Sciatic nerve (tissue), 2 donors: ENCODE data around the gene DYNC1I1. TPM values are rescaled to one million over a fixed set of nuclear protein-coding genes. Genes with fewer than 3 reads are reported as not detected.

Source experiments
- ATAC-seq: fragments of 200-7000 bp; cut with Tn5 transposase; one replicate; pipeline ENCODE4 v1.9.1; 2020; ENCODE audit warnings: mild to moderate bottlenecking, moderate library complexity
- DNase-seq: peaks from one replicate; pipeline ENCODE4 v3.0.0-alpha.2; 2020; ENCODE audit warnings: low spot score
- intact Hi-C: fragments of 100-400 bp; cut with DNase I; formaldehyde crosslinking; loops from one replicate; pipeline ENCODE4 v1.14.2; 2022
- total RNA-seq: library from RNA; stranded (reverse); fragmentation: NEBNext Ultra II Directional; extraction: Animal tissue kit (Norgen Biotek cat#: 25700); gene quantifications from one replicate; pipeline ENCODE4 v1.2.1, GENCODE V29; 2021
- donor health status: DM: no; HTN: no; CAD: no.
- donor health status: DM: no; HTN: no; CAD: no.

DYNC1I1 gene
- total RNA-seq, 1 donor from 2014 or later = 4.3 TPM

DNA sequence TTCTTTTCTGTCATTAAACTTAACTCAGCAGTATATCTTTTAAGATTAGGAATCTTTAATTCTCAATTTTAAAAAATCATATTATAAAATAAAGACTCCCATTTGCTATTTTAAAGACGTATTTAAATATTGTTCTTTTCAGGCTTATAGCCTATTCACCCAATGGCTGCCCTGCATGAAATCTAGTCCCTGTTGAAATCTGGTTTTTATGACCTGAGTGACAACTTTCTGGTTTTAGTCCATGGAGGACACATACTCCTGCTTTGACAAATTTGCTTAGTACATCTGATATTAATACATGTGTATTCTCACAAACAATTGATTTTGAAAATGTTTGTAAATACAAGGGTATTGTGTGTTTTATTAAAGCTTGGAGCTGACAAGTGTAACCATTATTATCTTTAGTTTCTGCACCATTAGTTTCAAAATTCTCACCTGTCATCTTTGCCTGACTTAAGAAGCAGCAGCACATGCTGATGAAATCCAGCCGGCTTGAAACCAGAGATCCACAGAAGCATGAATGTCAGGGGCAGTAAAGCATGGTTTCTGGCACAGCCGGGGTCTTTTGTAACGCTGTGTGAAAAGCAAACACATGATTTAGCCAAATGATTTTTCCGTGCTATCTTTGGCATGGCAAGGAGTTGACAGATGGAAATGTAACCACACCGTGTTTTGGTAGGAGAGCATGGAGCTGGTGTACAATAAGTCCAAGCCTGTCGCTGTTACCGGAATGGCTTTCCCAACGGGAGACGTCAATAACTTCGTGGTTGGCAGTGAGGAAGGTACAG lies 262.8 kb downstream of the DYNC1I1 start:
- ATAC-seq (peak; percentile 42), DNase-seq (peak; percentile 53)
- intact Hi-C loops = no loop called here

DNA sequence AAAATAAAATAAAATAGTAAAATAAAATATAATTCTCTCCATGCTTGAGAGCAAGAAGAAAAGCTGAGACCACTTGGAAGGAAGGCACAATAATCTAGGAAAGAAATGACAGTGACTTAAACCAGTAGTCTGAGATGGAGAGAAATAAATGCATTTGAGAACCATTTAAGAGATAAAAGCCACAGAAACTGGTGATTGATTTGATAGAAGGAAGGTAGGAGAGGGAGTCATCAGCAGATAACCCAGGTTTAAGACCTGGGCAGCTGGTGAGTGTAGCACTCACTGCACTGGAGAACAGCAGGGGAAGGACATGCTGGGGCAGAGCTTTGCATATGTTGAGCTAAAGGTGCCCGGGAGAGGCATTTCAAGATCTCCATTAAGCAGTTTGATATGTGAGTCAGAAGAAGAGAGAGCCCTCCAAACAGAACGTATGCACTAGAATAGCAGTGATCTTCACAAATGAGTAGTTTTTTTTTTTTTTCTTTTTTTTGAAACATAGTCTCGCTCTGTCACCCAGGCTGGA lies 268.0 kb downstream of the DYNC1I1 start:
- intact Hi-C loops = no loop called here
- ATAC-seq (no peak), DNase-seq (no peak)

DNA sequence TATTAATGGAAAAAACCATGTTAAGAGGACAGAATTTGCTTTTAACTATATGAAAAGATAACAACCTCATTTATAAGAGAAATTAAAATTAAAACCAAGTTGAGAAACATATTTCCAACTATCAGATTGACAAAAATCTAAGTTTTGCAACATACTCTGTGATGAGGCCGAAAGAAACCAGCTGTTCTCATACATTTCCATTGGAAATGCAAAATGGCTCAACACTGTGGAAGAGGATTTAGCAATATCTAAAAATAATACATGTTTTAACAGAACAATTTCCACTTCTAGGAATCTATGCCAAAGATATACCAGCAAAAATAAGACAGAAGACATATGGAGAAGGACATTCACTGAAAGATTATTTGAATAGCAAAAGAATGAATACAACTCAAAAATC lies 268.8 kb downstream of the DYNC1I1 start:
- intact Hi-C loops = no loop called here
- DNase-seq = no peak
- no peak for ATAC-seq

DNA sequence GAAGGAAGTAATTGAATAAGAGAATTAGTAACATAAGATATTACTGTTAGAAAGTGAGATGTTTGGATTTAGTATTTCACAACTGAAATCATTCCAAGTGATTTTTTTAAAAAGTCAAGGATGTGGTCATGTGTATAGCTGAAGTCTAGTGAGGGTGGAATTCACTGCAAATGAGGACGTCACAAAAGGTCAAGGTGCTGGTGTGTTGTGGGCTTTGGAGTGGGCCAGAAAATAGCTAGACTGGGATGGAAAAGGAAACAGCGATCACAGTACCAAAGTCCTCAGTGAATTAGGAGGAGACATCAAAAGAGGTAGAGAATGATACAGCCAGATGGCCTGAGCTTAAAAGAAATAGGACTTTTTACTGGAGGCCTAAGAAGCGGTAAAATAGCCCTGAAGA lies 272.8 kb downstream of the DYNC1I1 start:
- DNase-seq = no peak
- intact Hi-C loops = no loop called here
- no peak for ATAC-seq

DNA sequence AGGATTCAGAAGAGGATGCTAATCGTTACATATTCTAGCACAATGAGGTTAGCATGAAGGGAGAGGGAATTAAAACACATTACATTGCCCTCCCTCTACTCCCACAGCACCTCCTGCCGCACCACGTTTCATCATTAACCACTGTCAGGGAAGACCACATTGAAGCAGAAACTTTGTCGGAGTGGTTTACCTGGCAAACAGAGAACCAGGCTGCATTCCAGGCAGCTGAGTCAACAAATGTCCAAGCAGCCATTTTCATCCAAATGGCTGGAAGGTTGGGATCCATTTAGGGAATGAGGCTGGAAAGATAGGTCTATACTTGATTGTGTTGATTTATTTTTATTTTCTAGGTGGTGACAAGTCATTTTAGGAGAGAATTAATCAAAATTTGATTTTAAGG lies 273.6 kb downstream of the DYNC1I1 start:
- ATAC-seq = no peak
- no peak for DNase-seq
- intact Hi-C loops = no loop called here

DNA sequence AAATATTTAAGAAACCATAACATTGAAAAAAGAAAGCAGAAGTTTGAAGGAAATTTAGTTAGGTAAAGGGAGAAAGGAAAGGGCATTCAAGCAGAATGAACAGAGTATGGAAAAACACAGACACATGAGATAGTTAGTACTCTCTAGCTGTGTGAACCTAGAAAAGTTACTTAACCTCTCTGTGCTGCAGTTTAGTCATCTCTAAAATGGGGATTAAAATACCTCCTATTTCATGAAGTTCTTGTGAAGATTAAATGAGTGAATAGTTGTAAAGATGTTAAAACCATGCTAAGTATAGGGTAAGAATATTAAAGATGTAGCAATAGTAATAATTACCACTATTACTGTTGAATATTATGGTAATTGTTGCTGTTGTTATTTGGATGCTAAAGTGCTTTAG lies 279.9 kb downstream of the DYNC1I1 start:
- ATAC-seq = no peak
- intact Hi-C loops = no loop called here
- no peak for DNase-seq

DNA sequence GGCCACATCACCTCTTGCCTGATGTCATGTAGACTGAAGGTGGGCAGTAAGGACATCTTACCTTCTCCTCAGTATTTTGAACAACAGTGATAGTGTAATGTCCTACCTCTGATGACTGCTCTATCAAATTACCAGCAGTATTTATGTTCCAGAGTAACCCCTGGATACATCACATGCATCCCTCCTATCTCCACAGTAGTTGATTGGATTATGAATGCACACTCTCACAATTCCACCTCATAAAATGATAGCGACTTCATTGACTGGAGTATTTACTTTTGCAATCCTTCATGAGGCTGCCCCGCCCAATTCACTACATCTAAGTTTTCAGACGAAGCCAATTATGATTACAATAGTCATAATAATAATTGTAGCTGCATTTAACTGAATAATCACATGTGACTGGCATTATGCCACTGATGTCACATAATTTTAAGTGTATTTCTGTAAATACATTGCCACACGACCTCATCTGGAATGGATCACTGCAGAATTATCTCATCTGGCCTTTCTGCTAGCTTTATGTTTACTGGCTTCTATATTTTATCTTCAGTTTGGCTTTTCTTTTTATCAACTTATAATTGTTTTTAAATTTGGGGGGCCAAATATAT lies 280.6 kb downstream of the DYNC1I1 start:
- ATAC-seq (no peak), DNase-seq (no peak)
- intact Hi-C loops = no loop called here

DNA sequence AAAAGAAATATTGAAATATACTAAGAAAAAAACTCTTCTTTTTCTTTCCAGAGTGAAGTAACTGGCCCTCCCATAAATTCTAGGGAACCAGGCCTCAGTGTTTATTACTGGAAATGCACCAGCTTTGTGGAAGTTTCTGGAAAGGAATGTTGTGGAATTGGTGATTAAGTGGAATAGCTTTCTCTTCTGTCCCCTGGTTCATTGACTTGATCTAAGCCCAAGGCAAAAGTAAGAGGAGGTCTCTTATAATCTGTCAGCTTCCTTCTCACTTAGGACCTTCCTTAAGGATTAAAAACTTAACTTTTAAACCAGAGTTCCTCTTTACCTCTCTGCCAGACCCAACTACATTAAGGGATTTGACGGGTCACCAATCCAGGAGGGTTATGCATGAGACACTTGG lies 283.4 kb downstream of the DYNC1I1 start:
- ATAC-seq = no peak
- intact Hi-C loops = no loop called here
- no peak for DNase-seq

DNA sequence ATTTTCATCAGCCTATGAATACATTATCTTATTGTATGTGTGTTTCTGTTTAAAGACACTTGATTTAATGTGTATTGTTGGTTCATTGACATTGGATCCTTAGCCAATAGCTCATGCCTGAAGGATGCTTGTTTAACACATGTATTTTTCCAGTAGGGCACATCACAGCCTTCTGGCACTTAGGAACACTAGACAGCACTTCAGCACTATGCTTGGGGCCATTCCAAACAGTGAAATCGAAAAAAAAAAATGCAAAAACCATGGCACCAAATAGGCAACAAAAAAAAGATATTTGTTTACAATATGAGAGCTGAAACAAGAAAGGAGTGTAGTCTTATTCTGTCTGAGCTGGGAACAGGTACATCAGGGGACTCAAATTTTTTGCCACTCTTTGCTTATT lies 286.7 kb downstream of the DYNC1I1 start:
- intact Hi-C loops = no loop called here
- no peak for DNase-seq
- no peak for ATAC-seq

DNA sequence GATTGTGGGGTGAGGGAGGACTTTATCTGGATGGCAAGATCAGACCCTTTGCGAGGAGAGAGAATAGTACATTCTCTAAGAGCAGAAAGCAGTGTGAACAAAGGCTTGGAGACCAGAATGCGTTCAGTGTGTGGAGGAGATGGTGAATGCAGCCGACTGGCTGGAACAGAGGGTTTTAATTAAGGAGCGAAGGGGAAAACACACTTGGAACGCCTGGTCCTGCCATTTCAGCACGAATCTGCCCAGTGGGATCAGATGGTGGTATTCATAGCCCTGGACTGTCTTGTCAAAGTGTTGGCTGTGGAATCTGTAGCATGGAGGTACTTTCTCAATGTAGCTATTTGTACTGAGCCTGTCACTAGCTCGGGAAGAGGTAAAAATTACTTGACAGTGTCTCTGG lies 288.7 kb downstream of the DYNC1I1 start:
- intact Hi-C loops = loop anchor here (10.0 kb wide), 1 partner anchor 964 kb away; the partner anchor contains the start of gene DLX5
- DNase-seq (no peak), ATAC-seq (peak; percentile 39)

DNA sequence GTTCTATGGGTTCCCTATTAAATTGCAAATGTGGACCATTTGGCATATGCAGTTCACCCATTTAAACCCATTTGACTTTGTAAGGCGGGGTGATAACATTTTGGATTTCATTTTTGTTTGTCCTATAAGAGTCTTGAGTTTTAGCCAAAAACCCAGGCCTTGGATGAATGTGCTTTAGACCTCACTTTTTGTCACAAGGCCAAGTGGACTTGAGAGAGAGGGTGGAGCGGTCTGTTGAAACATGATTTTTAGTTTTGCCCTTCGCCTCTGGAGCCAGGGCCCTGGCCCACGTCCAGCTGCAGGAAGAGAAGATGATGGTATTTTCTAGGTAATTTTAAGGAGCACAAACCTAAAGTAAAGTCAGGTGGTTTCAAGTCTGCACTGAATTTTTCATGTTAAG lies 289.5 kb downstream of the DYNC1I1 start:
- intact Hi-C loops = loop anchor here (10.0 kb wide), 1 partner anchor 963 kb away; the partner anchor contains the start of gene DLX5
- DNase-seq = no peak
- ATAC-seq = no peak

DNA sequence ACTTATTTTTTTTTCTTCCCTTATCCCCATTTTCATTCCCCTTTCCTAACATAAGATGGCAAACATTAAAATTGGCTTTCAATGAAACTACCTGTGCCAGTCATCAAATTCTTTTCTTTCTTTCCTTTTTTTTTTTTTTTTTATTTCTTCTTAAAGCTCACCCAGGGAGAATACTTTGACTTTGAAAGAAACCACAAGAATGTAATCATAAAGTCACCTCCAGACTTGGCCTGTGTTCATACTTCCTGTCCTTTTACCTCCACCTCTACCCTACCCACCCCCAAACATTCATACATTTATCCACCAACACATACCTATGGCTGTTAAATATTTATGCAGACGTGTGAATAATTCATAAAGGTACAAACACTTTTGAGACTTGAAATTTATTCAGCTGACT lies 295.0 kb downstream of the DYNC1I1 start:
- DNase-seq = no peak
- intact Hi-C loops = loop anchor here (10.0 kb wide), 1 partner anchor 957 kb away; the partner anchor contains the start of gene DLX5
- no peak for ATAC-seq

DNA sequence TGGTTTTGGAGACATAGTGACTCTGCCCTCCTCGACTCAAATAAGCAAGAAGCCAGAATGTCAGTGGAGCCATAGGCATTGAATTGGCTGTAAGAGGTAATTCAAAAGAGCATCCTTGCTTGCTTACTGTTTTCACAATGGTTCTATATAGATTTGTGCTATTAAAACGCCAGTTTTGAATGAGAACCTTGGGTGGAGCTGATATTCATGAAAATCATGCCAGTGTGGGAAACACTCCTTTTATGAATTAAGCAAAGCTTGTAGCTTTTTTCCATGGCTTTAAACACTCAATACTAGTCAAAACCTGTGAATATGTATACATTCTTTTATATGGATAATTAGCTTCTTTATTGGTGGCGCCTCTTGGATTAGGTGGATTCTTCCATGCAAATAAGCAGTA lies 297.0 kb downstream of the DYNC1I1 start:
- intact Hi-C loops = loop anchor here (10.0 kb wide), 1 partner anchor 955 kb away; the partner anchor contains the start of gene DLX5
- ATAC-seq (no peak), DNase-seq (no peak)

DNA sequence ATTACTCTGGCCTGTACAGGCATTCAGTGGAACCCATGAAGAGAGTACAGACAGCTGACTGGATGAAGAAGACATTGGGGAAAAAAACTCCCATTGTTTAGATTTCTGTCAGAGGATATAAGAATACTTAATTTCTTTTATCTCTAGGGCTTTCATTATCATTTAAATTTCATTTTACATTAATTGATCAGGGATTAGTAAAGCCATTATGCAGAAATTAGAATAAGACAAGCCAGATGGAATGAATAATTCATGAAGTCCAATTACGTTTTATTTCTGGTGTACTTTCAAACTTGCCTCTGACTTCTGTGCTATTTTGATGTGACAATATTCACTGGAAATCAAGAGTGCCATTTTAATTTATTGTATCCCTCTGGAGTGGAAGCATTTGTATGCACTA lies 302.5 kb downstream of the DYNC1I1 start:
- DNase-seq = no peak
- intact Hi-C loops = no loop called here
- ATAC-seq = no peak

DNA sequence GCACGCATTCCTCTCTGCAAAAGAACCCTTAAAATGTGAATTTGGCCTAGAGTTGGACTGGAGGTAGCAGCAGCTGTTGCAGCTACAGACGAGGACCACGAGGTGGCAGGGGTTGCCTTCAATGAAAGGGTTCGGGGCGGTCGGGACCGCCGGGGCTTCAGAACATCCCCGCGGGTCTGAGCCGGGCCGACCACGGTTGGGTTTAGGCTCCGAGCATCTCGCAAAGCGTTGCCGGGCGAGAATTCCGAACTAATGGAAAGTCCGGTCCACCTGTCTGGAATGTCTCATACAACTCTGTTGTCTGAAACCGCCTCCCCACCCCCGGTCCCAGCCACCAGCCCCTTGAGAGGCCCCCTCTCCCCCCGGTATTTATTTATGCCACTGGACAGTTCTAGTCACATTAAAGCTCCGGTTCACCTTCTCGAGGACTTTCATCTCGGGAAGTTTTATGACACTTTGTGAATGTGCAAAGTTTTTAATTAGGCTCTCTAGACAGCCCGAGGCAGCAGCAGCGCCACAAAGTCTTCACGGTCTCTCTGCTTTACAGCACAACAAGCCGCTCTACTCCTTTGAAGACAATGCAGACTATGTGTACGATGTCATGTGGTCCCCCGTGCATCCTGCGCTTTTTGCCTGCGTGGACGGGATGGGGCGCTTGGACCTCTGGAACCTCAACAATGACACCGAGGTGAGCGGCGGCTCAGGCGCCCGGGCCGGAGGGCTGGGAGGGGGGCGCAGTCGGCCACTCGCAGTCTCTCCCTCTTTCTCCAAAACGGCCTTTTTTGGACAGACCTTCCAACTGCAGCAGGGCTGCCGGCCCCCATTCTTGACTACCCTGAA lies 303.4 kb downstream of the DYNC1I1 start:
- DNase-seq = peak; percentile 84
- peak; percentile 96 for ATAC-seq
- intact Hi-C loops = no loop called here

DNA sequence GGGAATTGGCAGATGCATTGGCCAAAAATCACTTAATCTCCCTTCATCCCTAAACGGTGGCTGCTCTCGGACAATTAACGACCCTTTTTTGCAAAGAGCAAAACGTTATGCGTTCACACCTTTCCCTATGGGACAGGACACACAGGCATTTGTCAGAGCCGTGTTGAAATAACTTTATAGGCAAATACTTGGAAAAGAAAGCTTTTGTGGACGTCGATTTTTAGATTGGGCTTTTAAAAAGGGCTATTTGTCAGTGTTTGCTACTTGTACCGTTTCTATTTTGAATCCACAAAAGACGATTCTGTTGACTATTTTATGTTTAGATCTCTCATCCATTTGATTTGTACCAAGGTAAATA lies 304.0 kb downstream of the DYNC1I1 start:
- DNase-seq (no peak), ATAC-seq (no peak)
- intact Hi-C loops = no loop called here

DNA sequence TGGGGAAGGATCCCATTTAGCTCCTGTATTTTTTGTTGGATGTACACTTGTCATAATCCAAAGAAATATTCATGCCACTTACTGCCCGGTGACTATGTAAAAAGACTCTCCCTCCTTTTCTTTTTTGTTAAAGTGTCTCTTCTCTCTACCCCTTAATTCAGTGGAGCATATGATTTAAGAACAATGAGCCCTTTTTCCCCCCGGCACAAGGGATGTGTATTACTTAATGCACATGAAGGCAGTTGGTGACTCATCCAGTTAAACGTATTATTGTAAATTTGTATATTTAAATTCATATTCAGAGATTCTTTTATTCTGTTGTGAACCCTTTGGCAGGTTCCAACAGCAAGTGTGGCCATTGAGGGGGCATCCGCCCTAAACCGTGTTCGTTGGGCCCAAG lies 307.7 kb downstream of the DYNC1I1 start:
- DNase-seq (no peak), ATAC-seq (no peak)
- intact Hi-C loops = no loop called here

DNA sequence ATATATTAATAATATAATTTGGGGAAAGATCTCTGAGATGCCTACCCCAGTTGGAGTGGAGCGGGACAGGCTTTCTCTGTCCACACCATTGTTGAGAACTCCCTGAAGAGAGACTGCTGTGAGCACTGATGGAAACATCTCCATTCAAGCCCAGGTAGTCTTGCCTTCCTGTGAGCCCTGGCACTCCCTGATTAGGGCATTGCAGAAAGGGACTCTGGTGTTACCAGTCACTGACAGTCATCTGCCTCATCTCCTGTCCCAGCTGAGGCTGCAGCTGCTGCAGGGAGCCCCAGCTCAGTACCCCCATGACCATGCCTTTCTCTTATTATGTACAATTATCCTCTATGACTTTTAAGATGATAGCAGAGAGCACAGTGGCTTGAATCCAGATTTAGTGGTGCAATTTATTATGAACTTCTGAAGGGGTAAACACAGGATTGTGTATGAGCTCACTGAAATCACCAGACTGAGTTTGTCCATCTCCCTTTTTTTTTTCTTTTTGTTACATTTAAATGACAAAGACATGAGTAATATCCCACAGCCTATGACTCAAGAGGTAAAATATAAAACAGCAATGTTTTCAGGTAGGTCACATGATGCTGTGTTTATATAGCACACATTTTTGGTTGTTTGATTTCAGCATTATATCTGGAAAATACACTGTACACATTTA lies 312.7 kb downstream of the DYNC1I1 start:
- ATAC-seq (no peak), DNase-seq (no peak)
- intact Hi-C loops = no loop called here

DNA sequence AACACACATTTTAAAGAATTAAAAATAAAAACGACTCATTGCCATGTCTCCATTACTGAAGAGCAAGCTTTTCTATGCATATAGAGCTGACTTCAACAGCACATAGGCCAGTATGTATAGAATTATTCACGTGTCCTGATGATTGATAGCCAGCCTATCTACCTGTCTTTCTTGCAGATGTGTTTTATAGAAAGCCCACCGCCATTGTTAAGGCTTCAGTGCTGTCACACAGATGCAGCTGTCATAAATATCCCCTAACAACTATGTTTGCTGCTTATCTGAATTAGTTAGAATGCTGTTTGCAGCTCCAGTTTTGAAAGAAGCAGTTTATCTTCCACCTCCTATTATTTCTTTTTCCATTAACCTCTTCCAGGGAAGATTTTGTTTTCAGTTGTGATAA lies 313.6 kb downstream of the DYNC1I1 start:
- ATAC-seq = no peak
- DNase-seq = no peak
- intact Hi-C loops = no loop called here
